SU-DHL-6 (cell line): ENCODE measurements around the gene TFPT.

Experiments
- H2AFZ ChIP-seq: fragments of 200-600 bp; sonication (generic); 2 replicates; pipeline ENCODE4 v1.6.1; 2014; ENCODE audit warnings: low read depth, mild to moderate bottlenecking, moderate library complexity, mixed read lengths, antibody characterized with exemption, low read length; ENCODE audit not compliant: severe bottlenecking
- H3F3A ChIP-seq: fragments of 200-600 bp; shearing (Covaris generic); 2 replicates; pipeline ENCODE4 v1.6.0; 2016; ENCODE audit warnings: antibody characterized with exemption, mild to moderate bottlenecking; ENCODE audit not compliant: insufficient read depth
- H3K27ac ChIP-seq: fragments of 200-600 bp; sonication (generic); 2 replicates; pipeline ENCODE4 v1.5.1; 2016; ENCODE audit warnings: low read depth, mild to moderate bottlenecking, low read length, moderate library complexity, mixed read lengths
- H3K27me3 ChIP-seq: fragments of 200-600 bp; sonication (generic), shearing (Covaris generic); 2 replicates; pipeline ENCODE4 v1.6.0; 2014; ENCODE audit warnings: mild to moderate bottlenecking, low read length
- H3K36me3 ChIP-seq: fragments of 200-600 bp; sonication (generic); 2 replicates; pipeline ENCODE4 v1.6.1; 2014; ENCODE audit warnings: mild to moderate bottlenecking, low read length, mixed read lengths
- H3K4me2 ChIP-seq: fragments of 300-600, 200-600 bp; shearing (Covaris generic), sonication (generic); 2 replicates; pipeline ENCODE4 v1.6.0; 2014; ENCODE audit warnings: low read length, low read depth, mild to moderate bottlenecking; ENCODE audit not compliant: poor library complexity, severe bottlenecking
- H3K4me3 ChIP-seq: fragments of 200-600 bp; sonication (generic); 2 replicates; pipeline ENCODE4 v1.5.1; 2014; ENCODE audit warnings: antibody characterized with exemption, low read length, mild to moderate bottlenecking, mixed read lengths; ENCODE audit not compliant: insufficient read depth, poor library complexity, severe bottlenecking
- H3K79me2 ChIP-seq: fragments of 200-600 bp; sonication (generic); 2 replicates; pipeline ENCODE4 v1.6.1; 2014; ENCODE audit warnings: mild to moderate bottlenecking, low read length, moderate library complexity; ENCODE audit not compliant: insufficient read depth
- H3K9ac ChIP-seq: fragments of 200-600 bp; sonication (generic); 2 replicates; pipeline ENCODE4 v1.7.0; 2014; ENCODE audit warnings: mild to moderate bottlenecking, low read length
- H3K9me2 ChIP-seq: fragments of 200-600 bp; sonication (generic); replicated peaks from 2 replicates; pipeline ENCODE4 v1.6.1; 2014; ENCODE audit warnings: low read length; ENCODE audit not compliant: insufficient read depth
- H3K9me3 ChIP-seq: fragments of 200-600 bp; sonication (generic); 2 replicates; pipeline ENCODE4 v1.6.1; 2014; ENCODE audit warnings: low read length, mixed read lengths; ENCODE audit not compliant: insufficient read depth
- H4K20me1 ChIP-seq: fragments of 200-600 bp; sonication (generic); 2 replicates; pipeline ENCODE4 v1.6.1; 2014; ENCODE audit warnings: low read depth, mild to moderate bottlenecking, antibody characterized with exemption, low read length, moderate library complexity, mixed read lengths
- EZH2phosphoT487 ChIP-seq: fragments of 200-600 bp; sonication (generic), shearing (Covaris generic); conservative IDR thresholded peaks from 2 replicates; pipeline ENCODE4 v1.6.1; 2018; ENCODE audit warnings: mild to moderate bottlenecking, antibody characterized with exemption, low read length, moderate library complexity, mixed read lengths
- TF ChIP-seq, protein P1 (sequence below): fragments of 200-600 bp; sonication (generic); IDR thresholded peaks from one replicate; pipeline ENCODE4 v1.5.1; 2017; ENCODE audit warnings: antibody characterized with exemption, mild to moderate bottlenecking, low read length, moderate library complexity; ENCODE audit not compliant: insufficient read depth, poor library complexity, severe bottlenecking

The TFPT gene

DNA sequence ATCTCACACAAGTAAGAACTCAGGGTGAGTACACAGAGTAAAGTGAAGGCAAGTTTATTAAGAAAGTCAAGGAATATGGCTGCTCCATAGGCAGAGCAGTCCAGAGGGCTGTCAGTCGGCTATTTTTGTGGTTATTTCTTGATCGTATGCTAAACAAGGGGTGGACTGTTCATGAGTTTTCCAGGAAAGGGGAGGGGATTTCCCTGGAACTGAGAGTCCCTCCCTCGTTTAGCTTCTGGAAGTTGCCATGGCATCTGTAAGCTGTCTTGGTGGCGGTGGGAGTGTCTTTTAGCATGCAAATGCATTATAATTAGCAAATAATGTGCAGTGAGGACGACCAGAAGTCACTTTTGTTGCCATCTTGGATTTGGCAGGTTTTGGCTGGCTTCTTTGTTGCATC, 46.0 kb downstream of the TFPT start:
- Histone ChIP-seq H4K20me1 (no peaks in the 10 kb centered on the region), H3K4me2 (no peak overlapping the region), H3K27me3 (no peaks in the 10 kb centered on the region), H3K4me3 (no peak overlapping the region), H3K9me3 (no peaks in the 10 kb centered on the region), H3K36me3 (no peaks in the 10 kb centered on the region), H3K79me2 (no peaks in the 10 kb centered on the region), H3K27ac (no peak overlapping the region), H3K9ac (no peak overlapping the region), H3F3A (no peaks in the 10 kb centered on the region), H2AFZ (no peak overlapping the region), H3K9me2 (no peaks in the 10 kb centered on the region)
- TF ChIP-seq EZH2phosphoT487 = no peak
- TF ChIP-seq, protein P1, sequence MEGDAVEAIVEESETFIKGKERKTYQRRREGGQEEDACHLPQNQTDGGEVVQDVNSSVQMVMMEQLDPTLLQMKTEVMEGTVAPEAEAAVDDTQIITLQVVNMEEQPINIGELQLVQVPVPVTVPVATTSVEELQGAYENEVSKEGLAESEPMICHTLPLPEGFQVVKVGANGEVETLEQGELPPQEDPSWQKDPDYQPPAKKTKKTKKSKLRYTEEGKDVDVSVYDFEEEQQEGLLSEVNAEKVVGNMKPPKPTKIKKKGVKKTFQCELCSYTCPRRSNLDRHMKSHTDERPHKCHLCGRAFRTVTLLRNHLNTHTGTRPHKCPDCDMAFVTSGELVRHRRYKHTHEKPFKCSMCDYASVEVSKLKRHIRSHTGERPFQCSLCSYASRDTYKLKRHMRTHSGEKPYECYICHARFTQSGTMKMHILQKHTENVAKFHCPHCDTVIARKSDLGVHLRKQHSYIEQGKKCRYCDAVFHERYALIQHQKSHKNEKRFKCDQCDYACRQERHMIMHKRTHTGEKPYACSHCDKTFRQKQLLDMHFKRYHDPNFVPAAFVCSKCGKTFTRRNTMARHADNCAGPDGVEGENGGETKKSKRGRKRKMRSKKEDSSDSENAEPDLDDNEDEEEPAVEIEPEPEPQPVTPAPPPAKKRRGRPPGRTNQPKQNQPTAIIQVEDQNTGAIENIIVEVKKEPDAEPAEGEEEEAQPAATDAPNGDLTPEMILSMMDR = no peak

DNA sequence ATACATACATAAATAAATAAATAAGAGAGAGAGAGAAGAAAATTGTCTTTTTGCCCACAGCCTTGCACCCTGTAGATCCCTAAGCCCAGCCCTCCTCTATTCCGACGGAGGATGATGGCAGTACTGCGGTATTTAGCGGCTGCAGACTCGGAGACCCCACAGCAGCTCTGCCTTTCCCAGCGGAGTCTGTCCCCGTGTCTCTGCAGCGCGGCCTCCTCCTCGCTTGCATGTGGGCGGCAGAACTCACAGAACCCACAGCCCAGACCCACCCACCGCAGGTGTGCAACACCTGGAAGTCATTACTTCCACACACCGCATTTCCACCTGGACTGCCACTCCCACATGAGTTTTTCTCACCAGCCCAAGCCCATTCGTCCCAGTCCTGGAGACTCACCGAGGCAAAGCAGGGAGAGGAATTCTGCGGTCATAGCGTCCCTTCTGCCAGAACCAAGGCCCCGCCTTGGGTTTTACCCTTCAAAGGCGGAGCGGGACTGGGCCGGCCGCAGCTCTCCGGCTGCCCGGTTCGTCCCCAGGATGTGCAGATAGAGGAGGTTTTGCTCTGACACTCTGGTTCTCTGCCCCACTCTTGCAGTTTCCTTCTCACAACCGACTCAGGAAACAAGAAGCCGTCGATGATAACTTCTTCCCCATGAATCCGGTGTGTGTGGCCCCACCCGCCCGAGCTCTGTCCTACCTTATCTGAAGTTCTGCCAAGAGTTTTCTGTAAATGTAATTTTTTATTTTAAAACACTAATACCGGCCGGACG, 51.9 kb downstream of the TFPT start, which contains the start of gene VSTM1:
Gene VSTM1, minus strand, starts transcription at position 548 of the 767 bp plus-strand sequence. Its CDS starts 120 bp downstream, at position 428.
- Histone ChIP-seq H3K27me3 (no peaks in the 10 kb centered on the region), H3K4me3 (no peak within 1 kb of the TSS), H3K79me2 (no peaks in the 10 kb centered on the region)

DNA sequence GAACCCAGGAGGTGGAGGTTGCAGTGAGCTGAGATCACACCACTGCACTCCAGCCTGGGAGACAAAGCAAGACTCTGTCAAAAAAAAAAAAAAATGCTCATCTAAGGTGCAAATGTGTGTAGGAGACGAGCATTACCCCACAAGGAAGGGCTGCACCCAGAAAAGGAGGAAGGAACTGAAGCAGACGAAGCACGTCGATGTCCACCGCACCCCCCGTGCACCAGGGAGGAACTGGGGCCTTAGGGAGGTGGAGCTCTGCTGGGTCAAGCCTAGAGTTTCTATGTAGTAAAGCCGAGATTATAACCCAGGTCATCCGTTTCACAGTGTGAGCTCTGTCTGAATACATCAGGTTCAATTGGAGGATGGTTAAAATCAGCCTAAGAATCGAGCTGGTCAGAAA, 52.8 kb downstream of the TFPT start:
- Histone ChIP-seq H3K79me2 (no peaks in the 10 kb centered on the region), H2AFZ (no peak overlapping the region), H3K27me3 (no peaks in the 10 kb centered on the region), H3K9me3 (no peaks in the 10 kb centered on the region), H3K4me3 (no peak overlapping the region), H3K9me2 (no peaks in the 10 kb centered on the region), H3K27ac (no peak overlapping the region), H3K9ac (no peak overlapping the region), H3K4me2 (no peak overlapping the region), H4K20me1 (no peaks in the 10 kb centered on the region), H3K36me3 (no peaks in the 10 kb centered on the region), H3F3A (no peaks in the 10 kb centered on the region)
- TF ChIP-seq EZH2phosphoT487 = no peak
- TF ChIP-seq, protein P1 = no peak

More for the DNA sequence above, 51.9 kb downstream of the TFPT start, which contains the start of gene VSTM1:
- Histone ChIP-seq H2AFZ (no peak within 1 kb of the TSS), H4K20me1 (no peaks in the 10 kb centered on the region), H3K9ac (no peak within 1 kb of the TSS), H3K27ac (no peak within 1 kb of the TSS), H3F3A (no peaks in the 10 kb centered on the region), H3K4me2 (no peak within 1 kb of the TSS), H3K36me3 (no peaks in the 10 kb centered on the region), H3K9me2 (no peaks in the 10 kb centered on the region), H3K9me3 (no peaks in the 10 kb centered on the region)
- TF ChIP-seq EZH2phosphoT487 = no peak
- TF ChIP-seq, protein P1 = no peak
